GM21723 (cell line): ENCODE measurements around the gene SPAG5.

Source experiments
- ATAC-seq: cut with Tn5 transposase; IDR thresholded peaks from one replicate; pipeline ENCODE4 v1.9.1; 2021; ENCODE audit warnings: mild to moderate bottlenecking, moderate library complexity; ENCODE audit not compliant: unreplicated experiment

Gene SPAG5

DNA sequence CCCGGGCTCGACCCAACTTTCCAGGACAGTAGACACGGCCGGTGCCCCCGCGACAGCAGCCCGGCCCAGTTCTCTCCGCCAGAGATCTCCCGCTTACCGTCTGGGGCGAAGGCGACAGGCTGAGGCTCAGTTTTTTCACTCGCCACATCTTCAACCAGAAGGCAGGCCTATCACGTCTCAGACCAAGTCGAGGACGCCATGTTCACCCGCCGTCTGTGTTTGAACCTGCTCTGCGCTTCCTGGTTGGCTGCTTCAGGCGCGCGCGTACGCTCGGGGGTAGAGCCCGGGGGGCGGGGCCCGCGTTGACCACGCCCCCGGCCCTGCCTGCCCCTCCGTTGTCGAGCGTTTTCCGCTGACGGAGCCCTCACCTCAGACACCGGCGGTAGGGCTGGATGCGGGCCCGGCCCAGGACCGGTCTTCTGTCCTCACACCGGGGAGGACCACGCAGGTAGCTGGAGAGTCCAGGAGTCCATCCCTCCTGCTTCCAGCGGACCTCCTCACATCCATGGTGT is at the start of gene SPAG5:
TSS of gene SPAG5 (minus strand) at position 227 of the 512 bp plus-strand sequence. CDS start at position 148, 79 bp downstream.
- peak; percentile 82 for ATAC-seq

DNA sequence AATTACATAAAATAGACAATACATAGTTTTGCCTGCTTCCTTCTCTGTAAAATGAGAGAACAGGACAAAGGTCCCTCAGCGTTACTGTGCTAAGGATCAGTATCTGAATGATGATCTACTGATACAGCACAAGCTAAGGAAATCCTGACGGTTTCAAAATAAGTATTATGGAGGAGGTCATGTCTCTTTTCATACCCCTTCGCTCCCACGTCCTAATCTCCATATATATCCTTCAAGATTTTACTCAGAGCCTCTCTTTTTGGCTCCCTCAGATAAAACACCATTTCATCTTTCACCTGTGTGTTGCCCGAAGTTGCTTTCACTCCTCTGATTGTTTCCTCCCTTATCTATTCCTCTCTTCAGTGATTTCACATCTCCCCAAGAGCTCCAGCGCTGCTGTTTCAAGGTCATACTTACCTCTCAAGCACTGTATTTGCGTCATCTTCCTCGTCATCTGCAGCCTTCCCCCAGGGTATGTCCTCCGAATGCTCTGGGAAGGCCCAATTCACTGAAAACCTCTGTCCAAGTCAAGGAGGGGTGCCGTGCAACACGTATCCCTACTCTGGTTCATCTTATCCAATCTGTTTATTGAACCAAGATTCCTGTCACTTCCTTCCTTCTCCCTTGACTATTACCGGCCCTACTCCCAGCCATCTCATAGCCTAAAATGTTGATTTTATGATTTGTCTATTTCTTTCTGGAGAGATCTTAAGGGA is 47.4 kb upstream of the SPAG5 start:
- ATAC-seq, result no peak

GRCh38 chr17:28645576-28645939 is 46.7 kb upstream of the SPAG5 start:
- peak; percentile 2 for ATAC-seq

- ATAC-seq, result peak; percentile 88
Measured at GRCh38 chr17:28644787-28645575, 46.2 kb upstream of the SPAG5 start, which contains the start of gene BLTP2. TSS of gene BLTP2 (minus strand) at chr17:28645158. CDS start at chr17:28645056, 102 bp downstream.

- ATAC-seq, result peak; percentile 14
Measured at GRCh38 chr17:28643983-28644786, 45.4 kb upstream of the SPAG5 start.

- no peak for ATAC-seq
Measured at GRCh38 chr17:28641579-28641978, 42.8 kb upstream of the SPAG5 start.

DNA sequence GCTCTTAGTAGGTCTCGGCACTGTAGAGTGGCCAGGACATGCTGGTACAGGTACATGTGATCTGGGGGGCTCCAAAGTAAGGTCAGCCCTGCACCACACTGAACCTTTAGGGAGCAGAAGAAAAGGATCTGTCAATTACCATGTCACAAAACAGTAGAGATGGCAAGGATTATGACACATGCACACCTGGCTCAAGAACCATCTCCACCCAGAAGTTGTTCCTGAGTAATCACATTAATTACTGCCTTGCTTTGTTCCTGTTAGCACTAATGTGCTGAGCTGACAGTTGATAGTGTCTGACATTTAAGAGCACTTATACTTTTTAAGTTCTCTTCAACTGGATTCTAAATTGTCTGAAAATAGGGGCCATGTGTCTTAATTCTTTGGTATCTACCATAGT is 36.7 kb upstream of the SPAG5 start:
- no peak for ATAC-seq

GRCh38 chr17:28634206-28634865 is 35.5 kb upstream of the SPAG5 start:
- ATAC-seq, result no peak

GRCh38 chr17:28626818-28627217 is 28.0 kb upstream of the SPAG5 start:
- ATAC-seq, result no peak

DNA sequence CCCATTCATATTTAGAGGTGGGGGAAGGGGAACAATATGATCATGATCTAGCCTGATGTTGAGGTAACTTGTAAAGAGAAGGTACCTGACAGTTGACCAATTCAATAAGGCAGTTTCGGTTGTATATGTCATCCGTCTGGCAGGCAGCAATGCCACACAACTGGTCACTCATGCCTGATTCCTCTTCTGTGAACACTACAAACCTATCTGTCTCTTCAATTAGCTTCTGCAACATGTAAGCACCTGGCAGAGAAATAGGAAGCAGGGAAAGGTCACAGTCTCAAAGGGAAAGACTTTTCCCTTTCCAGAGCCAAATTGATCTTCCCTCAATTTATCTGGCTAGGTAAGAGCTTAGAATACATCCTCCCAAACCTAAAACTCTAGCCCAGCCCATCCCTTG is 25.3 kb upstream of the SPAG5 start:
- no peak for ATAC-seq

GRCh38 chr17:28623696-28624095 is 24.9 kb upstream of the SPAG5 start:
- no peak for ATAC-seq

- no peak for ATAC-seq
Measured at GRCh38 chr17:28622186-28622585, 23.4 kb upstream of the SPAG5 start.

GRCh38 chr17:28620010-28620409 is 21.2 kb upstream of the SPAG5 start:
- no peak for ATAC-seq

- ATAC-seq, result no peak
Measured at GRCh38 chr17:28618464-28618863, 19.6 kb upstream of the SPAG5 start.

GRCh38 chr17:28616281-28616680 is 17.5 kb upstream of the SPAG5 start:
- ATAC-seq, result no peak

DNA sequence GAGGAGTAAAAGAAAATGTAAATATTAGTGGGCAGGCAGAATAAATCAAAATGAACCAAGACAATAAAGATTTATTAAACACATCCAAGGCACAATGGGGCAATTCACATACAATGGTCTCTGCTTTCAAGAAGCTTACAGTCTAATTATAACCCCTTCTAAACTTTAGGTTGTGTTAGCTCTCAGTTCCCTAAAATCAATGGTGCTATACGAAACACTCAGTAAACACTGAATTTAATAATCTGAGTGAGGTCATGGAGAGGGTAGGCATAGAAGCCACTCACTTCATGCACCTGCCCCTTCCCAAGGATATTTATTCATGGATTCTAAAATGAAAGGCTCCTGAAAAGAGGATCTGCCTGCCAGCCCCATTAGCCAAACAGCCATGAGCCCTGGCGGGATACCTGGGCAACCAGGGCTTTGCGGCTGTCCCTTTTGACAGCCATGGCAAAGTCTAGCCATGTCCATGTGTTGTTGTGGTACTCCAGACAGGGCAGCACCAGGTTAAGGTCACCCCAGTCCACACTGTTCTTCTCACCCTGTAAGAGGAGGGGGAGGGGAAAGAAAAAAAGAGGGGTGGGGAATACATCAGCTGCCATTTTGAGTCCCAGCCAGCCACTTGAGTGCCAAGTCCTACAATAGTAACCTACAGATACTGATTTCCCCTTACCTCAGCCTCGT is 16.6 kb upstream of the SPAG5 start:
- no peak for ATAC-seq

- ATAC-seq, result no peak
Measured at GRCh38 chr17:28613931-28614381, 15.1 kb upstream of the SPAG5 start, which contains the start of gene RSKR. TSS of gene RSKR (minus strand) at chr17:28614185. CDS start at chr17:28614161, 24 bp downstream.

DNA sequence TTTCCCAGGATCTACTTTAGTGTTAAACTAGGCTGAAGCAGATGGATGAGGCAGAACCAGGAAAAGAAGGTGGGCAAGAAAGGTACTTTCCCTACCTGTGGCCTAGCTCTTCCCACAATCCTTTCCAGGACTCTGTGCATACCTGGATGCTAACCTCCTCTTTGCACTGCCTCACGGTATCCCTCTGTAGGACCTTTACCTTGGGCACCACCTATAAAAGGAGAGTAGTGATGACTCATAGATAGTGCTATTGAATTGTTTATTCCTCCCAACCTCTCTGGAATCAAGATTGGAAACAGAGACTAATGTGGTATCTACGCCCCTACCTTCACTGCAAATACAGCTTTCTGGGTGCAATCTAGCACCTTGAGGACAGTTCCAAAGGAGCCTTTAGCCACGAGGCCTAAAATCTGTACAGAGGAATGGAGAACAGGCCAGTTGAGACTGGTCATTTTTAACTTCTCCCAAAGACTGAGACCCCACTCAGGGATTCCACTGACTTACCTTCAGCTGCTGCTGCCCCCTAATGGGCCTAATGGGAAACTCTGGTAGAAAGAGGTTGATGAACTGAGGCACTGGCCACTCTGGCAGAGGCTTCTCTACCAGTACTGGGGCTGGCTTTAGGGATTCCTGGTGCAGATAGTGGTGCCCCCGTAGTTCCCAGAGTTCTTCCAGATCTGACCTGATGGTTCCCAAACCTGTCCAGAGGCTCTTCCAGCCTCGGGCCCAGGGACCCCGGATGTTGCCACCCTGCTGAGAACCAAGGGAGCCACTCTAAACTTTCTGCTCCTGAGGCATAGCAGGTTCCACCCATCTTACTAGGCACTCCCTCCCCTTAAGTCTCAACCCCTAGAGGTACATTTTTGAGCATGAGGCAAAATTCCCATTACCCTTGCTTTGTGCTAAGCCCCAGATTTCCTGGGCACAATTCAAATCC is 14.4 kb upstream of the SPAG5 start:
- ATAC-seq, result no peak

- no peak for ATAC-seq
Measured at GRCh38 chr17:28612531-28612930, 13.7 kb upstream of the SPAG5 start.
